Body of pancreas (tissue), 4 donors: Measurements from ENCODE around the gene SERPINA12. TPM values are rescaled to one million over a fixed set of nuclear protein-coding genes. Genes with fewer than 3 reads are reported as not detected.

Experiments
- ATAC-seq: fragments of 150-250 bp; one replicate; pipeline ENCODE4 v1.9.1; 2016
- DNase-seq, 4 donors: peaks; one replicate each; pipeline ENCODE4 v3.0.0-alpha.2; 2019
- H3K27ac ChIP-seq, 4 donors: fragments of 200-600 bp; sonication (generic); 1 replicate in 3 of 4; 2 replicates in 1 of 4; pipeline versions ENCODE4 v1.5.1 to v1.6.1; 2016 to 2019; ENCODE audit warnings: mild to moderate bottlenecking in 1 of 4, mixed read lengths in 1 of 4, moderate library complexity in 1 of 4
- H3K27me3 ChIP-seq, 2 donors: fragments of 200-600 bp; sonication (generic); one replicate each; pipeline ENCODE4 v1.6.0; 2016; ENCODE audit warnings: mild to moderate bottlenecking in 1 of 2
- H3K36me3 ChIP-seq, 2 donors: fragments of 200-600 bp; sonication (generic); replicated peaks in 1 of 2; 2 replicates each; pipeline ENCODE4 v1.5.1; 2016; ENCODE audit warnings: low read depth in 2 of 2; ENCODE audit not compliant: insufficient read depth in 1 of 2
- H3K4me1 ChIP-seq: fragments of 200-600 bp; sonication (generic); one replicate; pipeline ENCODE4 v1.6.0; 2016
- H3K4me3 ChIP-seq, 2 donors: fragments of 200-600 bp; sonication (generic); 1 replicate in 1 of 2; 2 replicates in 1 of 2; pipeline ENCODE4 v1.5.1; 2016 to 2019
- H3K9me3 ChIP-seq, 3 donors: fragments of 200-600 bp; sonication (generic); 1 replicate in 2 of 3; 2 replicates in 1 of 3; pipeline ENCODE4 v1.5.1; 2016
- POLR2A ChIP-seq, 3 donors: fragments of 450-650 bp; IDR thresholded peaks; one replicate each; pipeline ENCODE4 v1.6.1; 2016; ENCODE audit warnings: antibody characterized with exemption in 3 of 3, mild to moderate bottlenecking in 2 of 3
- WGBS, 2 donors: methylation state at CpG; one replicate each; pipeline ENCODE4 v1.1.5; 2017; 5-methylcytosine and 5-hydroxymethylcytosine counted together
- intact Hi-C: fragments of 100-400 bp; cut with DNase I; formaldehyde crosslinking; loops from one replicate; pipeline ENCODE4 v1.15.1; 2023
- total RNA-seq, 2 donors: library from RNA; depleted of rRNA; stranded (reverse); fragments of >200 nt; gene quantifications; one replicate each; pipeline ENCODE4 v1.1.0, GENCODE V29; 2016
- TF ChIP-seq, protein P1 (sequence below), 7 experiments: fragments of 450-650 bp in 4 of 7; fragments of 200-600 bp in 3 of 7; sonication (generic) in 3 of 7; IDR thresholded peaks; one replicate each; pipeline ENCODE4 v1.5.1; 2016 to 2019; ENCODE audit warnings: antibody characterized with exemption in 7 of 7

SERPINA12 gene
- total RNA-seq, 2 donors from 2014 or later, result not detected

DNA sequence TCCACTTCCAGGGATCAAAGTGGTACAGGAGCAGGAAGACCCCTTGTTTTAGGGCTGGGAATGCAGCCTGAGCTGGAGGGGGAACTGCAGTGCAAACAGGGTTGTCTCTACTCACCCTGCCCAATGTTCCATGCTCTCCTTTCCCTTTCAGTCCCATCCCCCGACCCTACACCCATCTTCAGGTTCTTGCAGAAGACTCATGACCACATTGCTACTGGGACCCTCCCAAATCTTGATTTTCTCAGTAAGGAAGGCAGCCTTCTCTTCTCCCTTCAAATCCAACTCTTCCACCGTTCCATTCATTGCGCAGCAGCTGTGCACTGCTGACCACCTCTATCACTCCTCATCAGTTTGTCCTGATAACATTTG, 58.6 kb downstream of the SERPINA12 start:
- WGBS, 2 donors, result 50 to 63% methylated on average over 3 of the region's 3 CpGs
- Histone ChIP-seq H3K27me3 (no peaks in the 10 kb centered on the region), H3K4me1 (no peaks in the 10 kb centered on the region), H3K36me3 (no peaks in the 10 kb centered on the region), H3K27ac (no peak overlapping the region), H3K4me3 (no peak overlapping the region), H3K9me3 (no peaks in the 10 kb centered on the region)
- DNase-seq (no peak), ATAC-seq (no peak)
- intact Hi-C loops, result no loop called here
- TF ChIP-seq, protein P1, sequence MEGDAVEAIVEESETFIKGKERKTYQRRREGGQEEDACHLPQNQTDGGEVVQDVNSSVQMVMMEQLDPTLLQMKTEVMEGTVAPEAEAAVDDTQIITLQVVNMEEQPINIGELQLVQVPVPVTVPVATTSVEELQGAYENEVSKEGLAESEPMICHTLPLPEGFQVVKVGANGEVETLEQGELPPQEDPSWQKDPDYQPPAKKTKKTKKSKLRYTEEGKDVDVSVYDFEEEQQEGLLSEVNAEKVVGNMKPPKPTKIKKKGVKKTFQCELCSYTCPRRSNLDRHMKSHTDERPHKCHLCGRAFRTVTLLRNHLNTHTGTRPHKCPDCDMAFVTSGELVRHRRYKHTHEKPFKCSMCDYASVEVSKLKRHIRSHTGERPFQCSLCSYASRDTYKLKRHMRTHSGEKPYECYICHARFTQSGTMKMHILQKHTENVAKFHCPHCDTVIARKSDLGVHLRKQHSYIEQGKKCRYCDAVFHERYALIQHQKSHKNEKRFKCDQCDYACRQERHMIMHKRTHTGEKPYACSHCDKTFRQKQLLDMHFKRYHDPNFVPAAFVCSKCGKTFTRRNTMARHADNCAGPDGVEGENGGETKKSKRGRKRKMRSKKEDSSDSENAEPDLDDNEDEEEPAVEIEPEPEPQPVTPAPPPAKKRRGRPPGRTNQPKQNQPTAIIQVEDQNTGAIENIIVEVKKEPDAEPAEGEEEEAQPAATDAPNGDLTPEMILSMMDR (IDR thresholded peaks at IDR 0.05), result no peak
- TF ChIP-seq POLR2A (IDR thresholded peaks at IDR 0.05), result no peak

DNA sequence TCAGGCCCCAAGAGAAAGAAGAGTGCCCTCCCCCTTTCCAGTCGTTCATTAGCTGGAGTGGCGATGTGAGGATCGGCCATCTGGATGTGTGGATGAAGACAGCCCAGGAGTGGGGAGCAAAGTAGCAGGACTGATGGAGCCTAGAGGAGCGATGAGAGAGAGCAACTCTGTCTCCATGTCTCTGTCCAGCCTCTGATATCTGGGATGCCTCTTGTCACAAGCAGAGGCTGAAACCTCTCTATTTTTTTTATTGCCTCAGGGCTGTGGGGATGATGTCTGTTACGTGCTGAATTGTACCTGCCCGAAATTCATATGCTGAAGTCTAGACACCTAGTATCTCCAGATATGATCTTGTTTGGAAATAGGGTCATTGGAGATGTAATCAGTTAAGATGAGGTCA, 59.3 kb downstream of the SERPINA12 start:
- DNase-seq, result no peak
- no peak for ATAC-seq
- Histone ChIP-seq H3K27me3 (no peaks in the 10 kb centered on the region), H3K27ac (no peak overlapping the region), H3K4me3 (no peak overlapping the region), H3K36me3 (no peaks in the 10 kb centered on the region), H3K9me3 (no peaks in the 10 kb centered on the region), H3K4me1 (no peaks in the 10 kb centered on the region)
- 65 to 71% methylated on average over 6 of the region's 6 CpGs for WGBS, 2 donors
- TF ChIP-seq, protein P1 (IDR thresholded peaks at IDR 0.05), result no peak
- TF ChIP-seq POLR2A (IDR thresholded peaks at IDR 0.05), result no peak
- intact Hi-C loops, result no loop called here

DNA sequence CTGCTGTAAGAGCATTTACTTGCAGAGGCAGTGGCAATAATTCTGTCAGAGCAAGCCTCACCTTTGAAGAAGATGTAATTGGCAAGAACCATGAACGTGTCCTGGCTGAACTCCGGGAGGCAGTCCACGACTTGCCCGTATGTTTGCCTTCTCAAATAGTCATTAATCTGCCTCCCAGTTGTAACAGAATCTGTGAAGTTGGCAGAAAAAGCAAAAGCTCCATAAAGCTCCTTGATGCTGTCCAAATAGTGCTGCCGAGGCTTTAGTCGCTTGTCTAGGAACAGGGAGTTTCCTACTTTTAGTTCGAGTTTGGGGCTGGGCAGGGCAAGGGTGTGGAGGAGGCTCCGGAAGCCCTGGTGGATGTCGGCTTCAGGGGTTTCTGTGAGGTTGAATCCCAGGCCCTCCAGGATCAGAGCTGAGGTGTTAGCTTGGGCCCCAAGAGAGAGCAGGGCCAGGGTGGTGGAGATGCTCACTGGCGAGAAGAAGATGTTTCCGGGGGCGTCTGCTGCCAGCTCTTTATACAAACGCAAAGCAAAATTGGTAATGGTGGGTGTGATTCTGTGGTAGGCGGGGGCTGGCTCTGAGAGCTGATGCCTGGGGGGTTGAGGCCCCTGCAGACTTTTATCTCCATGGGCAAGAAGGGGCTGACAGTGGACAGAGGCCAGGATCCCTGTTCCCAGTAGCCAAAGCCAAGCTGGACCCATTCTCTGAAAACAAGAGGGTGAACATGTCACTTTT, 61.0 kb downstream of the SERPINA12 start:
- TF ChIP-seq, protein P1 (IDR thresholded peaks at IDR 0.05), result no peak
- no peak for TF ChIP-seq POLR2A (IDR thresholded peaks at IDR 0.05)
- Histone ChIP-seq H3K27me3 (no peaks in the 10 kb centered on the region), H3K9me3 (no peaks in the 10 kb centered on the region), H3K4me3 (no peak overlapping the region), H3K4me1 (no peaks in the 10 kb centered on the region), H3K36me3 (no peaks in the 10 kb centered on the region), H3K27ac (no peak overlapping the region)
- DNase-seq (peak in 2 of 4 donors; percentile 10 to 26), ATAC-seq (no peak)
- WGBS, 2 donors, result 45 to 49% methylated on average over 10 to 14 of the region's 14 CpGs
- intact Hi-C loops, result no loop called here

DNA sequence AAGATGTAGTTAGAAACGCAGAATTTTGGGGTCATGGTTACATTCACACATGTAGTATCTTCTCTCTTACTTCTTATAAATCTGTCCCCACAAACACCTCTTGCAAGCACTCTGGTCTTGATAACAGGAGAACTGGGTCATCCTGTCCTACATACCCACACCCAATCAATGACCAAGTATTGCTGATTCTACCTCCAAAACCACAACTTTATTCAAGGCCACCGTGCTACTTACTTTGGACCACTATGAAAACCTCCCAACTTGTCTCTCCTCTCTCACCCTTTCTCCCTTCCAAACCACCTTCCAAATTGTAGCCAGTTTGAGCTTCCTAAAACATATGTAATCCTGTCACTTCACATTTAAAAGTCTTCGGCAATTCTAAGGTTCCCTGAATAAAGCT, 62.1 kb downstream of the SERPINA12 start:
- H3K27me3 ChIP-seq, result no peaks in the 10 kb centered on the region
- 69 to 72% methylated on average over 3 of the region's 3 CpGs for WGBS, 2 donors
- H3K36me3 ChIP-seq, result no peaks in the 10 kb centered on the region
- H3K4me3 ChIP-seq, result no peak overlapping the region
- DNase-seq (no peak), ATAC-seq (no peak)
- no peaks in the 10 kb centered on the region for H3K4me1 ChIP-seq
- H3K9me3 ChIP-seq, result no peaks in the 10 kb centered on the region
- no peak overlapping the region for H3K27ac ChIP-seq
- intact Hi-C loops, result no loop called here
- TF ChIP-seq, protein P1 (IDR thresholded peaks at IDR 0.05), result no peak
- TF ChIP-seq POLR2A (IDR thresholded peaks at IDR 0.05), result no peak

DNA sequence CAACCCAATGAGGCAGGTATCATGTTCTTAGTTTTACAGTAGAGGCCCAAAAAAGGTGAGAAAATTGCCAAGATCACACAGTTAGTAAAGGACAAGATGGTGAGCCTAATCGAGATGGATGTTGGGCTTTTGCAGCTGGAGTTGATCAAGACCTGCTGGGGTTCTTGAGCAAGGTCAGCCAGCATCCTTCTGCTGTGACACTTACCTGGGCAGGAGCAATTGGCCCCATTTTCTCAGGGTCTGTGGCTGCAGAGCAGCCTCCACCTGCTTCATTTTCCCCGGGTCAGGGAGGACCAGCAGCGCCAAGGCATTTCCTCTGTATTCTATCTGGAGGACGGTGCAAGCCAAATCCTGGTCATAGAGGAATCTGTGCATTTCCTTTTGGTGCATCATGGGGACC, 63.1 kb downstream of the SERPINA12 start:
- WGBS, 2 donors, result 62 to 91% methylated on average over 2 to 4 of the region's 4 CpGs
- no peaks in the 10 kb centered on the region for H3K27me3 ChIP-seq
- TF ChIP-seq, protein P1 (IDR thresholded peaks at IDR 0.05), result no peak
- no peak for TF ChIP-seq POLR2A (IDR thresholded peaks at IDR 0.05)

More for the DNA sequence above, 63.1 kb downstream of the SERPINA12 start:
- Histone ChIP-seq H3K4me1 (no peaks in the 10 kb centered on the region), H3K9me3 (no peaks in the 10 kb centered on the region), H3K36me3 (no peaks in the 10 kb centered on the region), H3K27ac (no peak overlapping the region), H3K4me3 (no peak overlapping the region)
- intact Hi-C loops, result no loop called here
- ATAC-seq, result no peak
- no peak for DNase-seq
